Kidney (tissue), 14 donors: ENCODE measurements around the gene UGT1A1. TPM values are rescaled to one million over a fixed set of nuclear protein-coding genes. Genes with fewer than 3 reads are reported as not detected.

Experiments used
- DNase-seq, 5 donors: peaks; one replicate each; pipeline ENCODE4 v3.0.0-alpha.2; 2013 to 2020
- FAIRE-seq: peaks from 2 replicates; lab custom pipeline; 2012; peaks lifted over from hg19 to GRCh38; lab: Jason Lieb, UNC
- H3K27ac ChIP-seq, 2 donors: one replicate each; pipeline ENCODE4 v1.7.0; 2013; ENCODE audit warnings: low read depth in 2 of 2, low read length in 2 of 2, inconsistent platforms in 1 of 2
- H3K27me3 ChIP-seq: one replicate; pipeline ENCODE4 v1.7.1; 2013; ENCODE audit warnings: low read length, inconsistent platforms; ENCODE audit not compliant: control insufficient read depth, insufficient read depth
- H3K36me3 ChIP-seq, 3 donors: one replicate each; pipeline versions ENCODE4 v1.7.0 to v1.7.1; 2013; ENCODE audit warnings: low read length in 3 of 3, control low read depth in 1 of 3, inconsistent platforms in 1 of 3; ENCODE audit not compliant: insufficient read depth in 3 of 3, control insufficient read depth in 2 of 3
- H3K4me1 ChIP-seq, 3 donors: one replicate each; pipeline versions ENCODE4 v1.7.0 to v1.7.1; 2013; ENCODE audit warnings: low read length in 3 of 3, inconsistent platforms in 1 of 3, low read depth in 1 of 3; ENCODE audit not compliant: control insufficient read depth in 2 of 3, insufficient read depth in 2 of 3
- H3K4me3 ChIP-seq, 3 donors: one replicate each; pipeline versions ENCODE4 v1.7.0 to v1.8.1; 2013; ENCODE audit warnings: low read length in 3 of 3, control low read depth in 1 of 3, inconsistent platforms in 1 of 3
- H3K9ac ChIP-seq, 3 donors: one replicate each; pipeline versions ENCODE4 v1.7.0 to v1.7.1; 2013; ENCODE audit warnings: low read length in 3 of 3, control low read depth in 1 of 3, inconsistent platforms in 1 of 3
- H3K9me3 ChIP-seq, 3 donors: one replicate each; pipeline versions ENCODE4 v1.7.0 to v1.7.1; 2013; ENCODE audit warnings: low read length in 3 of 3, control low read depth in 1 of 3, inconsistent platforms in 1 of 3; ENCODE audit not compliant: control insufficient read depth in 2 of 3, insufficient read depth in 1 of 3
- intact Hi-C: fragments of 100-400 bp; cut with DNase I; formaldehyde crosslinking; loops from one replicate; pipeline ENCODE4 v1.11.1; 2022
- polyA plus RNA-seq: library from polyadenylated mRNA; stranded (reverse); fragments of 350-450 nt; fragmentation: Illumina TruSeq; extraction: RNeasy Lipid Tissue Mini Kit (QIAGEN cat#74804); gene quantifications from one replicate; pipeline ENCODE4 v1.2.3, GENCODE V29; 2014; ENCODE audit warnings: low read depth, low replicate concordance; ENCODE audit not compliant: insufficient read depth
- total RNA-seq: library from RNA; stranded (reverse); fragmentation: NEBNext Ultra II Directional; extraction: Animal tissue kit (Norgen Biotek cat#: 25700); gene quantifications from one replicate; pipeline ENCODE4 v1.2.1, GENCODE V29; 2021
- TF ChIP-seq, protein P1 (sequence below): IDR thresholded peaks from 3 replicates; pipeline ENCODE4 v1.5.1; 2012; ENCODE audit warnings: mild to moderate bottlenecking, moderate library complexity, borderline replicate concordance; ENCODE audit not compliant: insufficient read depth; ENCODE audit errors: extremely low read depth
- donor health status: control.
- donor health status: control.
- donor health status: control.
- donor health status: control.
- donor health status: control.
- donor health status: DM: yes; HTN: yes; CAD: no.
- donor health status: Normal renal cell carcinoma (clear cell type).

Gene UGT1A1
- total and polyA plus RNA-seq, 2 donors from 2014 or later: 1.4 to 3.6 TPM

GRCh38 chr2:233820774-233821105, 60.7 kb downstream of the UGT1A1 start:
- FAIRE-seq (no peak), DNase-seq (peak in 1 of 5 donors; percentile 33)
- Histone ChIP-seq H3K4me3 (no peak overlapping the region), H3K27me3 (no peaks in the 10 kb centered on the region), H3K27ac (no peak overlapping the region), H3K36me3 (no peaks in the 10 kb centered on the region), H3K4me1 (no peaks in the 10 kb centered on the region), H3K9me3 (no peaks in the 10 kb centered on the region), H3K9ac (no peak overlapping the region)
- intact Hi-C loops: no loop called here
- TF ChIP-seq, protein P1, sequence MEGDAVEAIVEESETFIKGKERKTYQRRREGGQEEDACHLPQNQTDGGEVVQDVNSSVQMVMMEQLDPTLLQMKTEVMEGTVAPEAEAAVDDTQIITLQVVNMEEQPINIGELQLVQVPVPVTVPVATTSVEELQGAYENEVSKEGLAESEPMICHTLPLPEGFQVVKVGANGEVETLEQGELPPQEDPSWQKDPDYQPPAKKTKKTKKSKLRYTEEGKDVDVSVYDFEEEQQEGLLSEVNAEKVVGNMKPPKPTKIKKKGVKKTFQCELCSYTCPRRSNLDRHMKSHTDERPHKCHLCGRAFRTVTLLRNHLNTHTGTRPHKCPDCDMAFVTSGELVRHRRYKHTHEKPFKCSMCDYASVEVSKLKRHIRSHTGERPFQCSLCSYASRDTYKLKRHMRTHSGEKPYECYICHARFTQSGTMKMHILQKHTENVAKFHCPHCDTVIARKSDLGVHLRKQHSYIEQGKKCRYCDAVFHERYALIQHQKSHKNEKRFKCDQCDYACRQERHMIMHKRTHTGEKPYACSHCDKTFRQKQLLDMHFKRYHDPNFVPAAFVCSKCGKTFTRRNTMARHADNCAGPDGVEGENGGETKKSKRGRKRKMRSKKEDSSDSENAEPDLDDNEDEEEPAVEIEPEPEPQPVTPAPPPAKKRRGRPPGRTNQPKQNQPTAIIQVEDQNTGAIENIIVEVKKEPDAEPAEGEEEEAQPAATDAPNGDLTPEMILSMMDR: no peak

GRCh38 chr2:233821196-233821595, 61.1 kb downstream of the UGT1A1 start:
- H3K9me3 ChIP-seq: no peaks in the 10 kb centered on the region
- no peaks in the 10 kb centered on the region for H3K36me3 ChIP-seq
- TF ChIP-seq, protein P1: no peak
- H3K9ac ChIP-seq: no peak overlapping the region
- FAIRE-seq (no peak), DNase-seq (peak in 1 of 5 donors; percentile 11)
- intact Hi-C loops: no loop called here
- no peak overlapping the region for H3K4me3 ChIP-seq
- H3K4me1 ChIP-seq: no peaks in the 10 kb centered on the region
- H3K27ac ChIP-seq: no peak overlapping the region
- no peaks in the 10 kb centered on the region for H3K27me3 ChIP-seq

GRCh38 chr2:233821709-233822100, 61.6 kb downstream of the UGT1A1 start:
- Histone ChIP-seq H3K27me3 (no peaks in the 10 kb centered on the region), H3K9ac (no peak overlapping the region), H3K27ac (no peak overlapping the region), H3K4me1 (no peaks in the 10 kb centered on the region), H3K36me3 (no peaks in the 10 kb centered on the region), H3K9me3 (no peaks in the 10 kb centered on the region), H3K4me3 (no peak overlapping the region)
- TF ChIP-seq, protein P1: no peak
- FAIRE-seq: no peak
- intact Hi-C loops: no loop called here
- DNase-seq: no peak

- intact Hi-C loops: no loop called here
- DNase-seq (peak in 1 of 5 donors; percentile 68), FAIRE-seq (no peak)
- Histone ChIP-seq H3K9me3 (no peaks in the 10 kb centered on the region), H3K36me3 (no peaks in the 10 kb centered on the region), H3K9ac (no peak overlapping the region), H3K27ac (no peak overlapping the region), H3K4me1 (no peaks in the 10 kb centered on the region), H3K27me3 (no peaks in the 10 kb centered on the region), H3K4me3 (no peak overlapping the region)
- TF ChIP-seq, protein P1: no peak
Measured at GRCh38 chr2:233822101-233822771, 62.2 kb downstream of the UGT1A1 start.
